Osteocyte (in vitro differentiated cells): ENCODE measurements around the gene QPCTL. TPM values are rescaled to one million over a fixed set of nuclear protein-coding genes. Genes with fewer than 3 reads are reported as not detected.
"Not testable (repeated sequence)": the region's sequence is repeated elsewhere in the genome, so short reads cannot be mapped to it uniquely, and the experiment has no call there.

Source experiments
- DNase-seq: peaks from one replicate; pipeline ENCODE4 v3.0.0; 2021; ENCODE audit warnings: mixed read lengths; ENCODE audit not compliant: unreplicated experiment; ENCODE audit errors: extremely low spot score
- H3K27ac Mint-ChIP-seq: one replicate; pipeline ENCODE4 v1.8.0; 2021; ENCODE audit warnings: mild to moderate bottlenecking, mixed read lengths; ENCODE audit not compliant: unreplicated experiment
- H3K27me3 Mint-ChIP-seq: one replicate; pipeline ENCODE4 v1.8.0; 2021; ENCODE audit warnings: mixed read lengths; ENCODE audit not compliant: unreplicated experiment
- H3K36me3 Mint-ChIP-seq: one replicate; pipeline ENCODE4 v1.8.0; 2021; ENCODE audit warnings: mixed read lengths; ENCODE audit not compliant: unreplicated experiment
- H3K4me1 Mint-ChIP-seq: one replicate; pipeline ENCODE4 v1.8.0; 2021; ENCODE audit warnings: mixed read lengths; ENCODE audit not compliant: unreplicated experiment
- H3K4me3 Mint-ChIP-seq: one replicate; pipeline ENCODE4 v1.8.0; 2021; ENCODE audit warnings: mild to moderate bottlenecking, moderate library complexity, mixed read lengths; ENCODE audit not compliant: unreplicated experiment
- H3K9me3 Mint-ChIP-seq: one replicate; pipeline ENCODE4 v1.8.0; 2021; ENCODE audit warnings: mixed read lengths; ENCODE audit not compliant: unreplicated experiment
- CTCF ChIP-seq: fragments of 200-600 bp; sonication (generic); IDR thresholded peaks from 2 replicates; pipeline ENCODE4 v1.5.0; 2021; ENCODE audit warnings: antibody characterized with exemption, mild to moderate bottlenecking, moderate library complexity
- total RNA-seq: library from RNA; stranded (reverse); gene quantifications from 2 replicates; pipeline ENCODE4 v1.2.1, GENCODE V29; 2021

Gene QPCTL
- total RNA-seq, 1 donor from 2014 or later = 14.0 TPM

- H3K4me3 Mint-ChIP-seq = peak overlapping the region; percentile 62
- no peaks in the 10 kb centered on the region for H3K9me3 Mint-ChIP-seq
- TF ChIP-seq CTCF = no peak
- no peak for DNase-seq
- H3K4me1 Mint-ChIP-seq = peaks cover 19% of the 10 kb centered on the region
- no peaks in the 10 kb centered on the region for H3K36me3 Mint-ChIP-seq
- peaks cover 15% of the 10 kb centered on the region for H3K27me3 Mint-ChIP-seq
- no peak overlapping the region for H3K27ac Mint-ChIP-seq
These were observed 14.9 kb upstream of the QPCTL start for GRCh38 chr19:45677351-45678230.

- Mint-ChIP-seq H3K4me1 (peaks cover 18% of the 10 kb centered on the region), H3K27ac (peak overlapping the region; percentile 96), H3K9me3 (no peaks in the 10 kb centered on the region), H3K27me3 (peaks cover 5% of the 10 kb centered on the region), H3K4me3 (peak overlapping the region; percentile 74), H3K36me3 (peaks cover 8% of the 10 kb centered on the region)
- TF ChIP-seq CTCF = peak; percentile 98
- peak; percentile 97 for DNase-seq
These were observed 11.0 kb upstream of the QPCTL start for GRCh38 chr19:45681391-45682015.

- Mint-ChIP-seq H3K27ac (peak overlapping the region; percentile 80), H3K9me3 (no peaks in the 10 kb centered on the region), H3K4me3 (no peak overlapping the region), H3K36me3 (peaks cover 11% of the 10 kb centered on the region), H3K4me1 (peaks cover 15% of the 10 kb centered on the region), H3K27me3 (peaks cover 5% of the 10 kb centered on the region)
- TF ChIP-seq CTCF = no peak
- no peak for DNase-seq
These were observed 10.3 kb upstream of the QPCTL start for GRCh38 chr19:45682117-45682516.

- Mint-ChIP-seq H3K36me3 (peaks cover 15% of the 10 kb centered on the region), H3K27me3 (no peaks in the 10 kb centered on the region), H3K4me3 (no peak overlapping the region), H3K9me3 (no peaks in the 10 kb centered on the region), H3K27ac (no peak overlapping the region), H3K4me1 (peaks cover 10% of the 10 kb centered on the region)
- TF ChIP-seq CTCF = no peak
- no peak for DNase-seq
These were observed 9.6 kb upstream of the QPCTL start for GRCh38 chr19:45682908-45683307.

GRCh38 chr19:45685045-45685444 lies 7.4 kb upstream of the QPCTL start:
- H3K4me1 Mint-ChIP-seq, H3K4me3 Mint-ChIP-seq, H3K27me3 Mint-ChIP-seq, H3K9me3 Mint-ChIP-seq, H3K27ac Mint-ChIP-seq, DNase-seq: not testable (repeated sequence)
- peaks cover 20% of the 10 kb centered on the region for H3K36me3 Mint-ChIP-seq
